Measurements from ENCODE around the gene PTPRC.

DNA sequence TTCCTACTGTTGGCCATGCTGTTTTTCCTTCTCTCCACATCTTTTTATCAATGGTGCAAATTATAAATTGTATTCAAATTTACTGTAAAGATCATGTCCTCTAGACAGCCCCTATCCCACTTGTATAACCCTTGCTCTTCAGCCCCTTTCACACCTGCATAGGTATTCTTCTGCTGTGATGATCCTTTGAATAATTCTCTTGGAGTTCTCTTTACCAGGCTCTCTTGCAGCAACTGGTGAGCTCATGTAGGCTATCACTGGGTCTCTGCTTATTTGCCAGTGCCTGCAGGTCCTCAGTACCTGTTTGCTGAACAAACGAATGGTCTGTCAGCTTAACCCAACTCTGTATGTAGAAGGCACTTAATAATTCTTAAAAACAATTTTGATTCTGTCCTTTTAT lies 8.2 kb downstream of the PTPRC start:
- TF ChIP-seq EZH2 (IDR thresholded peaks at IDR 0.05; ENCODE audit: insufficient read depth, poor library complexity, severe bottlenecking) (no peak), EZH2phosphoT487 (IDR thresholded peaks at IDR 0.05; ENCODE audit: insufficient read depth, low read depth) (no peak)

Measured in GM23248 (cell line).